GM12878 (cell line): ENCODE results near the gene CARD16. TPM values are rescaled to one million over a fixed set of nuclear protein-coding genes. Genes with fewer than 3 reads are reported as not detected.
A peak's percentile ranks its signal among the peaks of the same experiment; 100 is the strongest.

Source experiments
- ATAC-seq: fragments of 200-7000 bp; cut with Tn5 transposase; 3 replicates; pipeline ENCODE4 v1.9.1; 2020; ENCODE audit warnings: mild to moderate bottlenecking, moderate library complexity
- BruUV-seq: library from RNA; stranded (reverse); fragments of 400-500 nt; replicated peaks from 2 replicates; lab custom pipeline; 2021; lab: Mats Ljungman, UMichigan
- CTCF ChIA-PET: fragments of 300-600 bp; sonication (Branson Sonifier 250); formaldehyde crosslinking; extraction: SDS; loops from one replicate; lab custom pipeline; 2021; ENCODE audit warnings: inconsistent platforms; lab: Yijun Ruan, JAX
- POLR2A ChIA-PET: fragments of 350-600 bp; formaldehyde crosslinking; extraction: SDS; loops from one replicate; lab custom pipeline; 2021; ENCODE audit warnings: inconsistent platforms; lab: Charles Lee
- RAD21 ChIA-PET: fragments of 300-600 bp; sonication (Branson Sonifier 250); formaldehyde crosslinking; loops from one replicate; lab custom pipeline; 2023; ENCODE audit warnings: antibody characterized with exemption; ENCODE audit not compliant: unreplicated experiment; lab: Charles Lee
- SMC1A ChIA-PET: fragments of 300-600 bp; sonication (Branson Sonifier 250); formaldehyde crosslinking; loops from one replicate; lab custom pipeline; 2023; ENCODE audit not compliant: unreplicated experiment, uncharacterized antibody; lab: Charles Lee
- DNase-seq: peaks from one replicate; pipeline ENCODE4 v3.0.0-alpha.2; 2011; ENCODE audit warnings: low read depth, low spot score
- FAIRE-seq: peaks from 3 replicates; lab custom pipeline; 2011; peaks lifted over from hg19 to GRCh38; lab: Jason Lieb, UNC
- H2AFZ ChIP-seq: 2 replicates; pipeline ENCODE4 v1.6.0; 2011; ENCODE audit warnings: low read depth, low read length, control low read depth; ENCODE audit not compliant: control insufficient read depth
- H3K27ac ChIP-seq: 2 replicates; pipeline ENCODE4 v1.5.1; 2011; ENCODE audit warnings: control low read depth; ENCODE audit not compliant: control insufficient read depth, insufficient read depth
- H3K27me3 ChIP-seq, 2 experiments: replicated peaks in 1 of 2; 2 replicates each; pipeline versions ENCODE4 v1.6.0 to v1.6.1; 2011; ENCODE audit warnings: low read length in 1 of 2; ENCODE audit not compliant: control insufficient read depth in 2 of 2, insufficient read depth in 2 of 2
- H3K36me3 ChIP-seq, 2 experiments: 2 replicates each; pipeline ENCODE4 v1.5.1; 2011; ENCODE audit warnings: low read length in 1 of 2; ENCODE audit not compliant: control insufficient read depth in 2 of 2, insufficient read depth in 2 of 2
- H3K4me1 ChIP-seq: 2 replicates; pipeline ENCODE4 v1.6.1; 2011; ENCODE audit warnings: mild to moderate bottlenecking, low read length, moderate library complexity, mixed read lengths; ENCODE audit not compliant: control insufficient read depth, insufficient read depth
- H3K4me2 ChIP-seq: 2 replicates; pipeline ENCODE4 v1.6.0; 2011; ENCODE audit warnings: control low read depth; ENCODE audit not compliant: control insufficient read depth, insufficient read depth
- H3K4me3 ChIP-seq: fragments of 200-600 bp; sonication (generic); 2 replicates; pipeline ENCODE4 v1.5.1; 2016
- H3K79me2 ChIP-seq: 2 replicates; pipeline ENCODE4 v1.6.0; 2011; ENCODE audit warnings: low read length; ENCODE audit not compliant: control insufficient read depth, insufficient read depth
- H3K9ac ChIP-seq: 2 replicates; pipeline ENCODE4 v1.8.0; 2011; ENCODE audit warnings: low read length, control low read depth, mixed read lengths; ENCODE audit not compliant: control insufficient read depth, insufficient read depth
- H3K9me3 ChIP-seq: replicated peaks from 3 replicates; pipeline ENCODE4 v1.5.1; 2011; ENCODE audit warnings: mild to moderate bottlenecking, low read length; ENCODE audit not compliant: control insufficient read depth, insufficient read depth
- H4K20me1 ChIP-seq: 2 replicates; pipeline ENCODE4 v1.6.0; 2011; ENCODE audit not compliant: control insufficient read depth, insufficient read depth
- BACH1 ChIP-seq: fragments of 450-650 bp; IDR thresholded peaks from 2 replicates; pipeline ENCODE4 v1.6.1; 2017; ENCODE audit warnings: mild to moderate bottlenecking, borderline replicate concordance
- CBX5 ChIP-seq: sonication (generic); IDR thresholded peaks from 2 replicates; pipeline ENCODE4 v1.6.1; 2016; ENCODE audit warnings: low read depth, moderate library complexity, mild to moderate bottlenecking, inconsistent platforms
- CHD2 ChIP-seq: IDR thresholded peaks from 2 replicates; pipeline ENCODE4 v1.6.1; 2011; ENCODE audit warnings: low read depth, low read length, improper control_type of control experiment, borderline replicate concordance
- EGR1 ChIP-seq, 2 experiments: IDR thresholded peaks; 1 replicate in 1 of 2; 2 replicates in 1 of 2; pipeline ENCODE4 v1.6.1; 2011 to 2012; ENCODE audit warnings: low read depth in 2 of 2, low read length in 2 of 2, borderline replicate concordance in 1 of 2, mild to moderate bottlenecking in 1 of 2, moderate library complexity in 1 of 2
- HDAC2 ChIP-seq: fragments of 200-600 bp; sonication (generic); IDR thresholded peaks from 2 replicates; pipeline ENCODE4 v1.6.1; 2017
- IRF3 ChIP-seq: fragments of 450-650 bp; IDR thresholded peaks from 2 replicates; pipeline ENCODE4 v1.6.1; 2014; ENCODE audit warnings: mild to moderate bottlenecking
- IRF4 ChIP-seq: IDR thresholded peaks from 2 replicates; pipeline ENCODE4 v1.6.1; 2011; ENCODE audit warnings: low read depth, low read length
- KAT2A ChIP-seq: conservative IDR thresholded peaks from 2 replicates; pipeline ENCODE4 v1.6.1; 2011; ENCODE audit warnings: low read depth, low read length; ENCODE audit not compliant: control insufficient read depth
- NFIC ChIP-seq: IDR thresholded peaks from 2 replicates; pipeline ENCODE4 v1.6.1; 2012; ENCODE audit warnings: low read depth, mild to moderate bottlenecking, inconsistent platforms, low read length, moderate library complexity
- NFXL1 ChIP-seq: fragments of 450-650 bp; IDR thresholded peaks from 2 replicates; pipeline ENCODE4 v1.6.1; 2017; ENCODE audit warnings: antibody characterized with exemption, mild to moderate bottlenecking, borderline replicate concordance
- NFYB ChIP-seq: IDR thresholded peaks from 2 replicates; pipeline ENCODE4 v1.6.1; 2011; ENCODE audit warnings: low read depth, mild to moderate bottlenecking, low read length, improper control_type of control experiment, moderate library complexity; ENCODE audit not compliant: insufficient read depth
- PAX8 ChIP-seq: fragments of 450-650 bp; IDR thresholded peaks from 2 replicates; pipeline ENCODE4 v1.6.1; 2017; ENCODE audit warnings: mild to moderate bottlenecking, moderate library complexity
- POU2F2 ChIP-seq: IDR thresholded peaks from 3 replicates; pipeline ENCODE4 v1.6.1; 2011; ENCODE audit warnings: low read depth, mild to moderate bottlenecking, low read length, borderline replicate concordance
- RAD51 ChIP-seq: fragments of 450-650 bp; IDR thresholded peaks from 2 replicates; pipeline ENCODE4 v1.6.1; 2016; ENCODE audit warnings: moderate library complexity, mild to moderate bottlenecking, inconsistent platforms
- SREBF1 ChIP-seq: IDR thresholded peaks from 2 replicates; pipeline ENCODE4 v1.6.1; 2012; ENCODE audit warnings: mild to moderate bottlenecking, low read length
- TCF12 ChIP-seq: IDR thresholded peaks from 2 replicates; pipeline ENCODE4 v1.6.1; 2011; ENCODE audit warnings: low read depth, mild to moderate bottlenecking, low read length
- ZBED1 ChIP-seq: IDR thresholded peaks from 2 replicates; pipeline ENCODE4 v1.6.1; 2016; ENCODE audit warnings: borderline replicate concordance
- ZNF622 ChIP-seq: fragments of 450-650 bp; IDR thresholded peaks from 2 replicates; pipeline ENCODE4 v1.6.1; 2017; ENCODE audit warnings: mild to moderate bottlenecking, inconsistent platforms
- WGBS: methylation state at CpG from one replicate; pipeline ENCODE4 v1.1.6; 2016; ENCODE audit warnings: low lambda C conversion rate; ENCODE audit not compliant: insufficient replicate concordance, insufficient coverage; ENCODE audit errors: missing lambda C conversion rate; 5-methylcytosine and 5-hydroxymethylcytosine counted together
- in situ Hi-C: fragments of 300-500 bp; cut with MboI; formaldehyde crosslinking; loops from 9 replicates; pipeline ENCODE4 v1.14.3; 2018; ENCODE audit warnings: mixed read lengths
- intact Hi-C: fragments of 100-400 bp; cut with micrococcal nuclease; formaldehyde crosslinking; loops from one replicate; pipeline ENCODE4 v1.14.2; 2022; ENCODE audit not compliant: unreplicated experiment
- polyA plus RNA-seq, 11 experiments: library from polyadenylated mRNA; depleted of rRNA in 4 of 11; unstranded in 6 of 11; stranded (reverse) in 5 of 11; fragments of >200 nt; fragmentation: Nextera tagmentation in 4 of 11; fragmentation: Illumina TruSeq in 1 of 11; extraction: Ambion mirVana in 4 of 11; extraction: Trizol in 1 of 11; gene quantifications; 1 replicate in 1 of 11; 2 replicates in 10 of 11; pipeline versions ENCODE4 v1.2.1 to v1.2.3, GENCODE V29; 2011 to 2016; ENCODE audit warnings: inconsistent platforms in 2 of 11, missing spikeins in 2 of 11, low read depth in 1 of 11
- total RNA-seq, 4 experiments: library from RNA; depleted of rRNA in 3 of 4; stranded (reverse); fragments of >200 nt in 3 of 4; fragmentation: Illumina TruSeq in 1 of 4; extraction: Trizol in 1 of 4; gene quantifications; 2 replicates each; pipeline versions ENCODE4 v1.2.1 to v1.2.3, GENCODE V29; 2013 to 2021
- TF ChIP-seq, protein P1 (sequence below): fragments of 450-650 bp; formaldehyde crosslinking; IDR thresholded peaks from 2 replicates; pipeline ENCODE4 v1.4.0; 2020; ENCODE audit warnings: mild to moderate bottlenecking, moderate library complexity

The CARD16 gene
- total and polyA plus RNA-seq, 10 of the 15 experiments (the other 5 are each of a cell fraction or from before 2014, with no cell fraction given) = 11.8 to 76.3 (median 25.9) TPM

DNA sequence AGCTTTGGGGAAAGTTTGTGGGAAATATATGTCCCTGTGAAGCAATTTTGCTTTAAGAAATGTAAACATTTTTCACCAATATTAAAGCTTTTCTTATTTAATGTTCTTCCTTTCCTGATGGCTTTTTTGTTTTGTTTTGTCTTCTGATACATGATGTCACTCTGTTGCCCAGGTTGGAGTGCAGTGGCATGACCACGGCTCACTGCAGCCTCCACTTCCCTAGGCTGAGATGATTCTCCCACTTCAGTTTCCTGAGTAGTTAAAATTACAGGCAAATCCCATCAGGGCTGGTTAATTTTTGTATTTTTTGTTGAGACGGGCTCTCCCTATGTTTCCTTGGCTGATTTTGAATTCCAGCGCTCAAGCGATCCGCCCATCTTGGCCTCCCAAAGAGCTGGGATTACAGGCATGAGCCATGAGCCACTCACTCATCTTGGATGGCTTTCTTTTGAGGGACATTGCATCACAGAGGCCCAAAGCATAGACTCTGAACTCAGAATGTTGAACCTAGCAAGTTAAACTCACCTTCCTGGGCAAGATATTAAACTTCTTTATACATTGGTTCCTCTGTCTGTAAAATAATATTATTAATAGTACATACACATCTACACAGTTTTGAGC is 651 bp upstream of the CARD16 start:
- CTCF ChIA-PET = no interaction called here
- no peak for TF ChIP-seq RAD51
- TF ChIP-seq EGR1 (IDR thresholded peaks at IDR 0.05; ENCODE audit: borderline replicate concordance in 1 of 2, low read depth in 2 of 2, low read length in 2 of 2) = no peak
- TF ChIP-seq TCF12 = no peak
- TF ChIP-seq CBX5 = no peak
- TF ChIP-seq POU2F2 = no peak
- no peak for TF ChIP-seq BACH1
- TF ChIP-seq NFIC = no peak
- no peak for TF ChIP-seq HDAC2
- TF ChIP-seq, protein P1, sequence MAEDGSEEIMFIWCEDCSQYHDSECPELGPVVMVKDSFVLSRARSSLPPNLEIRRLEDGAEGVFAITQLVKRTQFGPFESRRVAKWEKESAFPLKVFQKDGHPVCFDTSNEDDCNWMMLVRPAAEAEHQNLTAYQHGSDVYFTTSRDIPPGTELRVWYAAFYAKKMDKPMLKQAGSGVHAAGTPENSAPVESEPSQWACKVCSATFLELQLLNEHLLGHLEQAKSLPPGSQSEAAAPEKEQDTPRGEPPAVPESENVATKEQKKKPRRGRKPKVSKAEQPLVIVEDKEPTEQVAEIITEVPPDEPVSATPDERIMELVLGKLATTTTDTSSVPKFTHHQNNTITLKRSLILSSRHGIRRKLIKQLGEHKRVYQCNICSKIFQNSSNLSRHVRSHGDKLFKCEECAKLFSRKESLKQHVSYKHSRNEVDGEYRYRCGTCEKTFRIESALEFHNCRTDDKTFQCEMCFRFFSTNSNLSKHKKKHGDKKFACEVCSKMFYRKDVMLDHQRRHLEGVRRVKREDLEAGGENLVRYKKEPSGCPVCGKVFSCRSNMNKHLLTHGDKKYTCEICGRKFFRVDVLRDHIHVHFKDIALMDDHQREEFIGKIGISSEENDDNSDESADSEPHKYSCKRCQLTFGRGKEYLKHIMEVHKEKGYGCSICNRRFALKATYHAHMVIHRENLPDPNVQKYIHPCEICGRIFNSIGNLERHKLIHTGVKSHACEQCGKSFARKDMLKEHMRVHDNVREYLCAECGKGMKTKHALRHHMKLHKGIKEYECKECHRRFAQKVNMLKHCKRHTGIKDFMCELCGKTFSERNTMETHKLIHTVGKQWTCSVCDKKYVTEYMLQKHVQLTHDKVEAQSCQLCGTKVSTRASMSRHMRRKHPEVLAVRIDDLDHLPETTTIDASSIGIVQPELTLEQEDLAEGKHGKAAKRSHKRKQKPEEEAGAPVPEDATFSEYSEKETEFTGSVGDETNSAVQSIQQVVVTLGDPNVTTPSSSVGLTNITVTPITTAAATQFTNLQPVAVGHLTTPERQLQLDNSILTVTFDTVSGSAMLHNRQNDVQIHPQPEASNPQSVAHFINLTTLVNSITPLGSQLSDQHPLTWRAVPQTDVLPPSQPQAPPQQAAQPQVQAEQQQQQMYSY = no peak
- TF ChIP-seq NFXL1 = no peak
- no peak for TF ChIP-seq IRF4
- no peak for TF ChIP-seq NFYB
- no peak for TF ChIP-seq CHD2
- TF ChIP-seq ZBED1 = no peak
- TF ChIP-seq ZNF622 = no peak
- TF ChIP-seq IRF3 = no peak
- TF ChIP-seq KAT2A = no peak
- TF ChIP-seq PAX8 = no peak
- TF ChIP-seq SREBF1 = no peak

More for the DNA sequence above, 651 bp upstream of the CARD16 start:
- no peaks in the 10 kb centered on the region for H3K79me2 ChIP-seq
- POLR2A ChIA-PET = no interaction called here
- no peak overlapping the region for H3K27ac ChIP-seq
- no TSS peak for BruUV-seq
- 65% methylated on average over 5 of the region's 5 CpGs for WGBS
- ATAC-seq = no peak
- no peaks in the 10 kb centered on the region for H3K27me3 ChIP-seq
- no peak for FAIRE-seq
- H3K9me3 ChIP-seq = no peaks in the 10 kb centered on the region
- no peak for DNase-seq
- no peak overlapping the region; the same call in 1 of the 2 replicates for H3K4me3 ChIP-seq
- SMC1A ChIA-PET = interaction anchor here (0.6 kb wide), 1 partner anchor 905 kb away, joined by 5 read pairs; no protein-coding TSS in a partner anchor
- H3K36me3 ChIP-seq = no peaks in the 10 kb centered on the region
- intact Hi-C loops (no loop called here), in situ Hi-C loops (no loop called here)
- no peaks in the 10 kb centered on the region for H3K4me1 ChIP-seq
- H3K4me2 ChIP-seq = no peak overlapping the region
- RAD21 ChIA-PET = interaction anchor here (1.7 kb wide), 1 partner anchor 10 kb away, joined by 5 read pairs; the partner anchor contains the start of gene CASP1
- no peaks in the 10 kb centered on the region for H4K20me1 ChIP-seq
- H3K9ac ChIP-seq = no peak overlapping the region
- H2AFZ ChIP-seq = peak overlapping the region; percentile 86
